Suprapubic skin (tissue), 4 donors: ENCODE measurements around the gene THSD7A. TPM values are rescaled to one million over a fixed set of nuclear protein-coding genes. Genes with fewer than 3 reads are reported as not detected.

ENCODE experiments used
- DNase-seq, 2 donors: peaks; one replicate each; pipeline ENCODE4 v3.0.0-alpha.2; 2019; ENCODE audit warnings: low spot score in 2 of 2
- H3K27ac ChIP-seq: fragments of 200-600 bp; sonication (generic); one replicate; pipeline ENCODE4 v1.5.1; 2019
- H3K27me3 ChIP-seq: fragments of 200-600 bp; sonication (generic); one replicate; pipeline ENCODE4 v1.5.1; 2019
- H3K36me3 ChIP-seq: fragments of 200-600 bp; sonication (generic); one replicate; pipeline ENCODE4 v1.5.1; 2019
- H3K4me1 ChIP-seq: fragments of 200-600 bp; sonication (generic); one replicate; pipeline ENCODE4 v1.5.1; 2019
- H3K4me3 ChIP-seq: fragments of 200-600 bp; sonication (generic); one replicate; pipeline ENCODE4 v1.5.1; 2019; ENCODE audit warnings: mild to moderate bottlenecking
- H3K9me3 ChIP-seq: fragments of 200-600 bp; sonication (generic); one replicate; pipeline ENCODE4 v1.5.1; 2019
- CTCF ChIP-seq, 2 donors: fragments of 200-600 bp in 1 of 2; fragments of 450-650 bp in 1 of 2; sonication (generic) in 1 of 2; IDR thresholded peaks; one replicate each; pipeline ENCODE4 v1.5.1; 2016 to 2019; ENCODE audit warnings: antibody characterized with exemption in 2 of 2, mild to moderate bottlenecking in 1 of 2, moderate library complexity in 1 of 2
- EP300 ChIP-seq: sonication (generic); formaldehyde crosslinking; IDR thresholded peaks from one replicate; pipeline ENCODE4 v1.6.1; 2017; ENCODE audit warnings: antibody characterized with exemption
- POLR2A ChIP-seq, 2 donors: fragments of 450-650 bp; IDR thresholded peaks; one replicate each; pipeline ENCODE4 v1.6.1; 2017; ENCODE audit warnings: antibody characterized with exemption in 2 of 2, mild to moderate bottlenecking in 2 of 2, moderate library complexity in 2 of 2
- POLR2AphosphoS5 ChIP-seq, 3 donors: sonication (generic); formaldehyde crosslinking; IDR thresholded peaks; one replicate each; pipeline ENCODE4 v1.6.1; 2017; ENCODE audit warnings: antibody characterized with exemption in 3 of 3
- WGBS: methylation state at CpG from one replicate; pipeline ENCODE4 v1.1.5; 2018; 5-methylcytosine and 5-hydroxymethylcytosine counted together
- total RNA-seq, 4 donors: library from RNA; depleted of rRNA; stranded (reverse); fragments of >200 nt; gene quantifications; one replicate each; pipeline ENCODE4 v1.1.0, GENCODE V29; 2016

The THSD7A gene
- total RNA-seq, 4 donors from 2014 or later: 0.42 to 5.4 (median 1.2) TPM

DNA sequence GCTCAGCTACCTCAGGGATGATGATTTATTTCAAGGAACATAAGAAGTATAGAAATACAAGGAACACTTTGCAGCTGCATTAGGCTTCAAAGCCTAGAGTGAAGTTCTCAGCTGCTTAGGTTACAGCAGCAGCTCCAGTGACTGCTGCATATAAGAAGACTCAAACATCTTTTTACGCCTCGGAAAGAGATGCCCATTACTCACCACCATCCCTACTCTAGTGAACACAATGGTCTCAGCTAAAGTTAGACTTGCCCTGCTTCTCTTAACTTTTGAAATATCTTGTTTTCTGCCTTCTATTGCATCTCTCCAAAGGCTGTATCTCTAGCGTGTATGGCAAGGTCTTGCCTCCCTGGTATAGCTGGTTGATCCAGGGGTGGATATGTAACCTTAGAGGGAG is 502.4 kb downstream of the THSD7A start:
- TF ChIP-seq CTCF (IDR thresholded peaks at IDR 0.05): no peak
- TF ChIP-seq EP300: no peak
- no peak for TF ChIP-seq POLR2A (IDR thresholded peaks at IDR 0.05)
- TF ChIP-seq POLR2AphosphoS5 (IDR thresholded peaks at IDR 0.05): no peak
- DNase-seq: no peak

GRCh38 chr7:11328309-11328708 is 503.7 kb downstream of the THSD7A start:
- WGBS: 26% methylated on average over 3 of the region's 3 CpGs
- TF ChIP-seq EP300 (no peak), POLR2AphosphoS5 (IDR thresholded peaks at IDR 0.05) (no peak), POLR2A (IDR thresholded peaks at IDR 0.05) (no peak), CTCF (IDR thresholded peaks at IDR 0.05) (no peak)
- H3K27me3 ChIP-seq: no peaks in the 10 kb centered on the region
- H3K27ac ChIP-seq: no peak overlapping the region
- peaks cover 2% of the 10 kb centered on the region for H3K9me3 ChIP-seq
- H3K36me3 ChIP-seq: no peaks in the 10 kb centered on the region
- H3K4me3 ChIP-seq: no peak overlapping the region
- no peaks in the 10 kb centered on the region for H3K4me1 ChIP-seq
- no peak for DNase-seq

More for the DNA sequence above, 502.4 kb downstream of the THSD7A start:
- Histone ChIP-seq H3K4me3 (no peak overlapping the region), H3K36me3 (no peaks in the 10 kb centered on the region), H3K9me3 (peaks cover 2% of the 10 kb centered on the region), H3K4me1 (no peaks in the 10 kb centered on the region), H3K27ac (no peak overlapping the region), H3K27me3 (no peaks in the 10 kb centered on the region)
- 80% methylated on average over 3 of the region's 3 CpGs for WGBS

GRCh38 chr7:11327633-11328032 is 504.4 kb downstream of the THSD7A start:
- H3K4me1 ChIP-seq: no peaks in the 10 kb centered on the region
- H3K27ac ChIP-seq: no peak overlapping the region
- no peak for DNase-seq
- 45% methylated on average over 1 of the region's 1 CpG for WGBS
- H3K36me3 ChIP-seq: no peaks in the 10 kb centered on the region
- peaks cover 2% of the 10 kb centered on the region for H3K9me3 ChIP-seq
- TF ChIP-seq EP300 (no peak), POLR2A (IDR thresholded peaks at IDR 0.05) (no peak), POLR2AphosphoS5 (IDR thresholded peaks at IDR 0.05) (no peak), CTCF (IDR thresholded peaks at IDR 0.05) (no peak)
- no peak overlapping the region for H3K4me3 ChIP-seq
- H3K27me3 ChIP-seq: no peaks in the 10 kb centered on the region
